ENCODE data around the gene SRGAP3. TPM values are rescaled to one million over a fixed set of nuclear protein-coding genes. Genes with fewer than 3 reads are reported as not detected.

Gene SRGAP3
- total and polyA plus RNA-seq, 10 of the 15 experiments (the other 5 are each of a cell fraction or from before 2014, with no cell fraction given) = 0.32 to 1.7 (median 0.99) TPM

DNA sequence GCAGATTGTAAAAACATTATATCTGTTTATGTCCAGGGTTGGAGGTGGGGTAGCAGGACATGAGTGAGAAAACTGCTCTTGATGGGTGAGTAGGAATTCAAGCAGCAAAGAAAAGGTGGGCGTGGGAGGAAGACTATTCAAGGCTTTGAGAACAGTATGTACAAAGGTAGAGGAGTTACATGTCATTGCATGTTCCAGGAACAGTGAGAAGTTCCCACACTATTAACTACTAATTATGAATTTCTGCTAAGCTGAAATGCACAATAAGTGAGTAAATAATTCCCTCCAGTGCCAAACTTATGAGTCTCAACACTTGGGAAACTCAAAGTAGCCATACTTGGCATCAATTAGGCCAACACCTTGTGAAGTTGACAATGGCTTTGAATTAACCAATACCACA lies 80.1 kb downstream of the SRGAP3 start:
- SMC1A ChIA-PET (ENCODE audit: uncharacterized antibody, unreplicated experiment) = no interaction called here
- peak overlapping the region; percentile 23 for H3K27ac ChIP-seq (ENCODE audit: control insufficient read depth, insufficient read depth)
- ATAC-seq (no peak), FAIRE-seq (no peak), DNase-seq (ENCODE audit: low read depth, low spot score) (no peak)
- no peaks in the 10 kb centered on the region for H4K20me1 ChIP-seq (ENCODE audit: control insufficient read depth, insufficient read depth)
- 75% methylated on average over 1 of the region's 1 CpG for WGBS (ENCODE audit: insufficient coverage, insufficient replicate concordance, low lambda C conversion rate, missing lambda C conversion rate)
- H2AFZ ChIP-seq (ENCODE audit: control insufficient read depth, low read depth, low read length) = no peak overlapping the region
- H3K4me2 ChIP-seq (ENCODE audit: control insufficient read depth, insufficient read depth) = peak overlapping the region; percentile 66
- peaks cover 35% of the 10 kb centered on the region for H3K4me1 ChIP-seq (ENCODE audit: control insufficient read depth, insufficient read depth, low read length)
- no peaks in the 10 kb centered on the region for H3K36me3 ChIP-seq (ENCODE audit: control insufficient read depth in 2 of 2, insufficient read depth in 2 of 2, low read length in 1 of 2)
- no peak overlapping the region for H3K9ac ChIP-seq (ENCODE audit: control insufficient read depth, insufficient read depth, low read length)
- in situ Hi-C loops (cut with MboI) (no loop called here), intact Hi-C loops (cut with micrococcal nuclease; ENCODE audit: unreplicated experiment) (no loop called here)
- BruUV-seq (replicated peaks) = no TSS peak
- H3K9me3 ChIP-seq (replicated peaks; ENCODE audit: control insufficient read depth, insufficient read depth, low read length) = no peaks in the 10 kb centered on the region
- no peak overlapping the region for H3K4me3 ChIP-seq
- RAD21 ChIA-PET (ENCODE audit: unreplicated experiment) = no interaction called here
- POLR2A ChIA-PET = no interaction called here
- TF ChIP-seq EP300 (IDR thresholded peaks at IDR 0.05; ENCODE audit: borderline replicate concordance in 1 of 2, control insufficient read depth in 1 of 2, low read depth in 2 of 2, low read length in 2 of 2) (no peak), FOXK2 (IDR thresholded peaks at IDR 0.05) (no peak), HDAC2 (IDR thresholded peaks at IDR 0.05) (no peak)
- TF ChIP-seq, protein P1, sequence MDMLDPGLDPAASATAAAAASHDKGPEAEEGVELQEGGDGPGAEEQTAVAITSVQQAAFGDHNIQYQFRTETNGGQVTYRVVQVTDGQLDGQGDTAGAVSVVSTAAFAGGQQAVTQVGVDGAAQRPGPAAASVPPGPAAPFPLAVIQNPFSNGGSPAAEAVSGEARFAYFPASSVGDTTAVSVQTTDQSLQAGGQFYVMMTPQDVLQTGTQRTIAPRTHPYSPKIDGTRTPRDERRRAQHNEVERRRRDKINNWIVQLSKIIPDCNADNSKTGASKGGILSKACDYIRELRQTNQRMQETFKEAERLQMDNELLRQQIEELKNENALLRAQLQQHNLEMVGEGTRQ (IDR thresholded peaks at IDR 0.05; ENCODE audit: borderline replicate concordance, low read depth, low read length) = no peak
- TF ChIP-seq, protein P2, sequence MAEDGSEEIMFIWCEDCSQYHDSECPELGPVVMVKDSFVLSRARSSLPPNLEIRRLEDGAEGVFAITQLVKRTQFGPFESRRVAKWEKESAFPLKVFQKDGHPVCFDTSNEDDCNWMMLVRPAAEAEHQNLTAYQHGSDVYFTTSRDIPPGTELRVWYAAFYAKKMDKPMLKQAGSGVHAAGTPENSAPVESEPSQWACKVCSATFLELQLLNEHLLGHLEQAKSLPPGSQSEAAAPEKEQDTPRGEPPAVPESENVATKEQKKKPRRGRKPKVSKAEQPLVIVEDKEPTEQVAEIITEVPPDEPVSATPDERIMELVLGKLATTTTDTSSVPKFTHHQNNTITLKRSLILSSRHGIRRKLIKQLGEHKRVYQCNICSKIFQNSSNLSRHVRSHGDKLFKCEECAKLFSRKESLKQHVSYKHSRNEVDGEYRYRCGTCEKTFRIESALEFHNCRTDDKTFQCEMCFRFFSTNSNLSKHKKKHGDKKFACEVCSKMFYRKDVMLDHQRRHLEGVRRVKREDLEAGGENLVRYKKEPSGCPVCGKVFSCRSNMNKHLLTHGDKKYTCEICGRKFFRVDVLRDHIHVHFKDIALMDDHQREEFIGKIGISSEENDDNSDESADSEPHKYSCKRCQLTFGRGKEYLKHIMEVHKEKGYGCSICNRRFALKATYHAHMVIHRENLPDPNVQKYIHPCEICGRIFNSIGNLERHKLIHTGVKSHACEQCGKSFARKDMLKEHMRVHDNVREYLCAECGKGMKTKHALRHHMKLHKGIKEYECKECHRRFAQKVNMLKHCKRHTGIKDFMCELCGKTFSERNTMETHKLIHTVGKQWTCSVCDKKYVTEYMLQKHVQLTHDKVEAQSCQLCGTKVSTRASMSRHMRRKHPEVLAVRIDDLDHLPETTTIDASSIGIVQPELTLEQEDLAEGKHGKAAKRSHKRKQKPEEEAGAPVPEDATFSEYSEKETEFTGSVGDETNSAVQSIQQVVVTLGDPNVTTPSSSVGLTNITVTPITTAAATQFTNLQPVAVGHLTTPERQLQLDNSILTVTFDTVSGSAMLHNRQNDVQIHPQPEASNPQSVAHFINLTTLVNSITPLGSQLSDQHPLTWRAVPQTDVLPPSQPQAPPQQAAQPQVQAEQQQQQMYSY (CRISPR knock-in tag; IDR thresholded peaks at IDR 0.05) = no peak
- H3K27me3 ChIP-seq (replicated peaks in 1 of 2; ENCODE audit: control insufficient read depth in 2 of 2, insufficient read depth in 2 of 2, low read length in 1 of 2) = no peaks in the 10 kb centered on the region
- no peaks in the 10 kb centered on the region for H3K79me2 ChIP-seq (ENCODE audit: control insufficient read depth, insufficient read depth, low read length)
- CTCF ChIA-PET = no interaction called here
